HCT116 (cell line): ENCODE data around the gene MXRA7. TPM values are rescaled to one million over a fixed set of nuclear protein-coding genes. Genes with fewer than 3 reads are reported as not detected.
A peak's percentile ranks its signal among the peaks of the same experiment; 100 is the strongest.
"Not testable (repeated sequence)": the region's sequence is repeated elsewhere in the genome, so short reads cannot be mapped to it uniquely, and the experiment has no call there.

Experiments used
- ATAC-seq: fragments of 200-7000 bp; cut with Tn5 transposase; 2 replicates; pipeline ENCODE4 v1.9.1; 2020; ENCODE audit warnings: mild to moderate bottlenecking, moderate library complexity
- BruUV-seq: library from RNA; stranded (reverse); fragments of 400-500 nt; replicated peaks from 2 replicates; lab custom pipeline; 2021; lab: Mats Ljungman, UMichigan
- CTCF ChIA-PET: fragments of 300-600 bp; sonication (Branson Sonifier 250); formaldehyde crosslinking; loops from one replicate; lab custom pipeline; 2021; ENCODE audit warnings: antibody characterized with exemption; lab: Charles Lee
- POLR2A ChIA-PET: fragments of 300-600, 350-600 bp; sonication (Branson Sonifier 250); formaldehyde crosslinking; loops from one replicate; lab custom pipeline; 2021; ENCODE audit warnings: antibody characterized with exemption; lab: Charles Lee
- RAD21 ChIA-PET, 2 experiments: fragments of 300-600 bp; sonication (Branson Sonifier 250); formaldehyde crosslinking; loops; one replicate each; lab custom pipeline; 2023; ENCODE audit warnings: low total read pairs in 2 of 2; ENCODE audit not compliant: uncharacterized antibody in 2 of 2, unreplicated experiment in 2 of 2, low non-redundant PET in 1 of 2; lab: Charles Lee
- DNase-seq: peaks from one replicate; pipeline ENCODE4 v3.0.0-alpha.2; 2010; ENCODE audit warnings: low read depth, low spot score
- H2AFZ ChIP-seq: fragments of 200-600 bp; shearing (Covaris generic), sonication (generic); 2 replicates; pipeline ENCODE4 v1.6.1; 2017; ENCODE audit warnings: low read depth, mixed run types, mixed read lengths, antibody characterized with exemption, low read length; ENCODE audit not compliant: poor library complexity, severe bottlenecking
- H3K27ac ChIP-seq: 2 replicates; pipeline ENCODE4 v1.5.1; 2012; ENCODE audit warnings: low read depth, low read length
- H3K27me3 ChIP-seq: fragments of 200-600 bp; sonication (generic); 2 replicates; pipeline ENCODE4 v1.6.1; 2016; ENCODE audit warnings: mixed run types, low read length, mixed read lengths; ENCODE audit not compliant: insufficient read depth
- H3K36me3 ChIP-seq, 2 experiments: fragments of 200-500 bp in 1 of 2; fragments of 200-600 bp in 1 of 2; sonication (Bioruptor generic) in 1 of 2; sonication (generic) in 1 of 2; 2 replicates each; pipeline versions ENCODE4 v1.5.1 to v1.6.1; 2014 to 2016; ENCODE audit warnings: low read length in 2 of 2, inconsistent platforms in 1 of 2, mixed read lengths in 1 of 2, mixed run types in 1 of 2; ENCODE audit not compliant: insufficient read depth in 2 of 2, control insufficient read depth in 1 of 2
- H3K4me1 ChIP-seq, 2 experiments: fragments of 200-600 bp in 1 of 2; sonication (generic) in 1 of 2; 2 replicates each; pipeline versions ENCODE4 v1.5.1 to v1.6.1; 2012 to 2017; ENCODE audit warnings: low read length in 2 of 2, inconsistent platforms in 1 of 2, mild to moderate bottlenecking in 1 of 2, mixed read lengths in 1 of 2, mixed run types in 1 of 2, moderate library complexity in 1 of 2; ENCODE audit not compliant: insufficient read depth in 2 of 2, control insufficient read depth in 1 of 2
- H3K4me2 ChIP-seq: fragments of 200-600 bp; sonication (generic); 2 replicates; pipeline ENCODE4 v1.6.1; 2017; ENCODE audit warnings: mixed run types, low read length, mixed read lengths
- H3K4me3 ChIP-seq, 2 experiments: fragments of 200-600 bp in 1 of 2; sonication (generic) in 1 of 2; replicated peaks in 1 of 2; 2 replicates each; pipeline ENCODE4 v1.5.1; 2011 to 2016; ENCODE audit warnings: low read length in 2 of 2, control low read depth in 1 of 2, low read depth in 1 of 2, mild to moderate bottlenecking in 1 of 2, mixed read lengths in 1 of 2, mixed run types in 1 of 2
- H3K79me2 ChIP-seq: fragments of 200-600 bp; sonication (generic); 2 replicates; pipeline ENCODE4 v1.6.1; 2017; ENCODE audit warnings: mild to moderate bottlenecking, mixed run types, low read length, moderate library complexity, mixed read lengths; ENCODE audit not compliant: insufficient read depth
- H3K9ac ChIP-seq: fragments of 200-600 bp; sonication (generic); 2 replicates; pipeline ENCODE4 v1.6.1; 2016; ENCODE audit warnings: low read length, mixed read lengths
- H3K9me2 ChIP-seq: fragments of 200-600 bp; sonication (generic), shearing (Covaris generic); 2 replicates; pipeline ENCODE4 v1.6.1; 2017; ENCODE audit warnings: mixed run types, mild to moderate bottlenecking, moderate library complexity; ENCODE audit not compliant: insufficient read depth
- H3K9me3 ChIP-seq, 2 experiments: fragments of 200-500 bp in 1 of 2; fragments of 200-600 bp in 1 of 2; sonication (Bioruptor generic) in 1 of 2; sonication (generic) in 1 of 2; 2 replicates each; pipeline ENCODE4 v1.6.1; 2014 to 2017; ENCODE audit warnings: low read length in 2 of 2, mixed read lengths in 2 of 2, inconsistent platforms in 1 of 2, low read depth in 1 of 2, mild to moderate bottlenecking in 1 of 2, mixed run types in 1 of 2, moderate library complexity in 1 of 2; ENCODE audit not compliant: control insufficient read depth in 1 of 2, insufficient read depth in 1 of 2
- H4K20me1 ChIP-seq: fragments of 200-600 bp; sonication (generic), shearing (Covaris generic); 2 replicates; pipeline ENCODE4 v1.6.1; 2017; ENCODE audit warnings: mixed run types, mild to moderate bottlenecking, moderate library complexity; ENCODE audit not compliant: insufficient read depth
- ELF1 ChIP-seq: IDR thresholded peaks from 2 replicates; pipeline ENCODE4 v1.6.1; 2012; ENCODE audit warnings: low read depth, borderline replicate concordance
- JUND ChIP-seq: IDR thresholded peaks from 2 replicates; pipeline ENCODE4 v1.6.1; 2012
- POLR2A ChIP-seq: IDR thresholded peaks from 2 replicates; pipeline ENCODE4 v1.7.0; 2011; ENCODE audit warnings: borderline replicate concordance; ENCODE audit not compliant: insufficient read depth, insufficient read length; ENCODE audit errors: extremely low read depth
- RAD21 ChIP-seq: IDR thresholded peaks from 2 replicates; pipeline ENCODE4 v1.6.1; 2012; ENCODE audit warnings: low read depth, mild to moderate bottlenecking
- SP1 ChIP-seq: IDR thresholded peaks from 2 replicates; pipeline ENCODE4 v1.6.1; 2012; ENCODE audit warnings: low read depth
- SRF ChIP-seq: IDR thresholded peaks from 2 replicates; pipeline ENCODE4 v1.6.1; 2012; ENCODE audit warnings: low read depth
- TCF7L2 ChIP-seq: IDR thresholded peaks from 2 replicates; pipeline ENCODE4 v1.7.0; 2011; ENCODE audit warnings: borderline replicate concordance, inconsistent platforms; ENCODE audit not compliant: insufficient read depth, insufficient read length; ENCODE audit errors: extremely low read depth
- ZFX ChIP-seq: fragments of 450-650 bp; IDR thresholded peaks from 2 replicates; pipeline ENCODE4 v1.6.1; 2017
- intact Hi-C: fragments of 100-400 bp; cut with micrococcal nuclease; formaldehyde crosslinking; loops from 2 replicates; pipeline ENCODE4 v1.10.0; 2022
- total RNA-seq: library from RNA; stranded (reverse); gene quantifications from one replicate; pipeline ENCODE4 v1.2.1, GENCODE V29; 2021; ENCODE audit not compliant: unreplicated experiment
- TF ChIP-seq, protein P1 (sequence below): IDR thresholded peaks from 2 replicates; pipeline ENCODE4 v1.6.1; 2012

The MXRA7 gene
- total RNA-seq, 1 experiment from 2014 or later = 57.1 TPM

GRCh38 chr17:76709951-76710862 is 558 bp downstream of the MXRA7 start:
- intact Hi-C loops, BruUV-seq, H3K9me3 ChIP-seq: not testable (repeated sequence)
- CTCF ChIA-PET = interaction anchor here (3.3 kb wide), 1 partner anchor 29 kb away, joined by 12 read pairs; no protein-coding TSS in a partner anchor
- H3K9ac ChIP-seq = peak overlapping the region; percentile 79
- peak overlapping the region; percentile 47 for H3K27ac ChIP-seq
- peak overlapping the region; percentile 63 to 80 for H3K4me3 ChIP-seq
- TF ChIP-seq ZFX = peak; percentile 85
- TF ChIP-seq, protein P1, sequence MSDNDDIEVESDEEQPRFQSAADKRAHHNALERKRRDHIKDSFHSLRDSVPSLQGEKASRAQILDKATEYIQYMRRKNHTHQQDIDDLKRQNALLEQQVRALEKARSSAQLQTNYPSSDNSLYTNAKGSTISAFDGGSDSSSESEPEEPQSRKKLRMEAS = peak; percentile 71
- TF ChIP-seq, all 23 proteins: peak for 2; not testable (repeated sequence) for 21
- DNase-seq, H4K20me1 ChIP-seq, H3K27me3 ChIP-seq, H3K9me2 ChIP-seq, H2AFZ ChIP-seq: not testable (repeated sequence)
- Histone ChIP-seq H3K4me1 (peaks cover 19 to 30% of the 10 kb centered on the region in 2 experiments), H3K4me2 (peak overlapping the region; percentile 92), H3K36me3 (peaks cover 6 to 15% of the 10 kb centered on the region in 2 experiments; a peak in 2 of 4 replicates), H3K79me2 (peaks cover 29% of the 10 kb centered on the region)
- peak; percentile 33 for ATAC-seq
- ChIA-PET POLR2A (interaction anchor here (1.4 kb wide), 1 partner anchor 9 kb away, joined by 3 read pairs; no protein-coding TSS in a partner anchor), RAD21 (interaction anchor here in 1 of 2 experiments (1.0 kb wide), 1 partner anchor 252 kb away, joined by 3 read pairs; no protein-coding TSS in a partner anchor)

DNA sequence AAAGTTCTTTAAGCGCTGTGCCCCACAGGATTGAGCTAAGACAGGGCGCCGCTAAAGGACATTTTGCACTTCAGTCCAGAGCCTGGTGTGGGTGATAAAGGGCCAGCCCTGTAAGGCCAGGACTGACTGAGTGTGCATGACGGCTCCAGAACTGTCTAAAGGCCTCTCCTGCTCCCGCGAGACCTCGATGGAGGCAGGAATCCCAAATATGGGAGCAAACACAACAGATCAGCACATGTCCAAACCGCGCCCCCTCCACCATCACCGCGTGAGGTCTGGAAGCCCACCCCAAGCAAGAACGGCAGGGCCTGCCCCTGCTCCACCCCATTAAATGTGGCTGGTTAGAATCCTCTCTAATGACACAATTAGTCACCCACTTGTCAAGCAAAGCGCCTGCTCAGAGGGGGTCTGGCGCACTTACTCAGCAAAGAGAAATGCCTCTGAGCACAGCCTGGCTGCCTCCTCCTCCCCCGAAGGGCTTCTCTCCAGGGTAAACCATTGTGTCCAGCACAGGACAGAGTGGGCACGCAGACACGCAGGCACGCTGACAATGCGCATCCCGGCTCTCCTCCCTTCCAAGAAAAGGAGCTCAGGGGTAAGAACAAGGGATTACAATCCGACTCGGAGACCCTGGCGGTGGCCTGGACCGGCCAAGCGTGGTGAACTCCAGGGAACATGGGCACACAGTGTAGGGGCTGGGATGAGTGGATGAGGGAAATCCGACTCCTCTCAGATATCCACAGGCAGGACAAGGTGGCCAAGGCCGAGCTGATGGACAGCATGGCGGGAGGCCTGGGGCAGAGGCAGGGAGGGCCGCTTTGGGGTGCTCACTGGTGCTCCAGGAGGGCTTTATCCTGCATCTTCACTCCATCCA is 1.5 kb downstream of the MXRA7 start:
- Histone ChIP-seq H3K4me2 (peak overlapping the region; percentile 92), H3K27me3 (no peaks in the 10 kb centered on the region), H3K9me3 (no peaks in the 10 kb centered on the region), H4K20me1 (no peaks in the 10 kb centered on the region), H3K4me3 (peak overlapping the region; percentile 63 to 80), H2AFZ (no peak overlapping the region), H3K27ac (peak overlapping the region; percentile 47), H3K9me2 (no peaks in the 10 kb centered on the region), H3K4me1 (peaks cover 19 to 30% of the 10 kb centered on the region in 2 experiments), H3K9ac (peak overlapping the region; percentile 79), H3K79me2 (peaks cover 30% of the 10 kb centered on the region), H3K36me3 (peaks cover 6 to 11% of the 10 kb centered on the region in 2 experiments; a peak in 2 of 4 replicates)
- RAD21 ChIA-PET = interaction anchor here in 1 of 2 experiments (1.0 kb wide), 1 partner anchor 251 kb away, joined by 3 read pairs; no protein-coding TSS in a partner anchor
- TF ChIP-seq, protein P1 = peak; percentile 47; the same call in 1 of the 2 replicates
- TF ChIP-seq SRF = peak; percentile 85
- no peak for TF ChIP-seq POLR2A
- TF ChIP-seq JUND = no peak
- no peak for TF ChIP-seq TCF7L2
- no peak for TF ChIP-seq RAD21
- no peak for TF ChIP-seq ELF1
- TF ChIP-seq SP1 = no peak
- DNase-seq (no peak), ATAC-seq (peak; percentile 42)
- BruUV-seq = TSS peak; percentile 53
- CTCF ChIA-PET = interaction anchor here (0.7 to 3.3 kb wide), 3 partner anchors 28 to 38 kb away, joined by 3 to 12 read pairs (median 4); no protein-coding TSS in a partner anchor
- POLR2A ChIA-PET = no interaction called here
- intact Hi-C loops = no loop called here
